ENCODE data around the gene MYO10.

The MYO10 gene

GRCh38 chr5:16912080-16912479 lies 24.0 kb downstream of the MYO10 start:
- TF ChIP-seq, protein P1, sequence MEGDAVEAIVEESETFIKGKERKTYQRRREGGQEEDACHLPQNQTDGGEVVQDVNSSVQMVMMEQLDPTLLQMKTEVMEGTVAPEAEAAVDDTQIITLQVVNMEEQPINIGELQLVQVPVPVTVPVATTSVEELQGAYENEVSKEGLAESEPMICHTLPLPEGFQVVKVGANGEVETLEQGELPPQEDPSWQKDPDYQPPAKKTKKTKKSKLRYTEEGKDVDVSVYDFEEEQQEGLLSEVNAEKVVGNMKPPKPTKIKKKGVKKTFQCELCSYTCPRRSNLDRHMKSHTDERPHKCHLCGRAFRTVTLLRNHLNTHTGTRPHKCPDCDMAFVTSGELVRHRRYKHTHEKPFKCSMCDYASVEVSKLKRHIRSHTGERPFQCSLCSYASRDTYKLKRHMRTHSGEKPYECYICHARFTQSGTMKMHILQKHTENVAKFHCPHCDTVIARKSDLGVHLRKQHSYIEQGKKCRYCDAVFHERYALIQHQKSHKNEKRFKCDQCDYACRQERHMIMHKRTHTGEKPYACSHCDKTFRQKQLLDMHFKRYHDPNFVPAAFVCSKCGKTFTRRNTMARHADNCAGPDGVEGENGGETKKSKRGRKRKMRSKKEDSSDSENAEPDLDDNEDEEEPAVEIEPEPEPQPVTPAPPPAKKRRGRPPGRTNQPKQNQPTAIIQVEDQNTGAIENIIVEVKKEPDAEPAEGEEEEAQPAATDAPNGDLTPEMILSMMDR (IDR thresholded peaks at IDR 0.05; ENCODE audit: low read depth, low read length, missing control alignments): no peak

GRCh38 chr5:16909464-16909863 lies 26.6 kb downstream of the MYO10 start:
- TF ChIP-seq, protein P1 (IDR thresholded peaks at IDR 0.05; ENCODE audit: low read depth, low read length, missing control alignments): no peak
- no peak for DNase-seq (ENCODE audit: low read depth)
- H3K4me3 ChIP-seq (ENCODE audit: low read depth, low read length): no peak overlapping the region

More at GRCh38 chr5:16912080-16912479, 24.0 kb downstream of the MYO10 start:
- H3K4me3 ChIP-seq (ENCODE audit: low read depth, low read length): no peak overlapping the region
- no peak for DNase-seq (ENCODE audit: low read depth)

GRCh38 chr5:16907270-16907669 lies 28.8 kb downstream of the MYO10 start:
- no peak overlapping the region for H3K4me3 ChIP-seq (ENCODE audit: low read depth, low read length)
- TF ChIP-seq, protein P1 (IDR thresholded peaks at IDR 0.05; ENCODE audit: low read depth, low read length, missing control alignments): no peak
- DNase-seq (ENCODE audit: low read depth): no peak

- H3K4me3 ChIP-seq (ENCODE audit: low read depth, low read length): no peak overlapping the region
- TF ChIP-seq, protein P1 (IDR thresholded peaks at IDR 0.05; ENCODE audit: low read depth, low read length, missing control alignments): no peak
- DNase-seq (ENCODE audit: low read depth): no peak
Measured at GRCh38 chr5:16906255-16906654, 29.8 kb downstream of the MYO10 start.

- DNase-seq (ENCODE audit: low read depth): no peak
- H3K4me3 ChIP-seq (ENCODE audit: low read depth, low read length): no peak overlapping the region
- TF ChIP-seq, protein P1 (IDR thresholded peaks at IDR 0.05; ENCODE audit: low read depth, low read length, missing control alignments): no peak
Measured at GRCh38 chr5:16903480-16904300, 32.4 kb downstream of the MYO10 start.

DNA sequence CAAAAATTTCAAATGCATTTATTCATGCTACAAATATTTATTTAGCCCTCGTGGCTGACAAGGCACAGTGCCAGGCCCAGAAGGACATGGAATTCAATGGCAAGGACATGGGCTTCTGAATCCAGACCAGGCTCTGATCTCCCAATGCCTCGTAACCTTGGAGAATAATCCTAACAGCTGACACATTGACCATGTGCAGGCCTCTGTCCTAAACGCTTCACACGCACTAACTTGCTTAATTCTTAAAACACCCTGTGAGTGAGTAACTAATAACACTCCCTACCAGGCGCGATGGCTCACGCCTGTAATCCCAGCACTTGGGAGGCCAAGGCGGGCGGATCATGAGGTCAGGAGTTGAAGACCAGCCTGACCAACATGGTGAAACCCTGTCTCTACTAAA lies 33.2 kb downstream of the MYO10 start:
- H3K4me3 ChIP-seq (ENCODE audit: low read depth, low read length): no peak overlapping the region
- TF ChIP-seq, protein P1 (IDR thresholded peaks at IDR 0.05; ENCODE audit: low read depth, low read length, missing control alignments): no peak
- no peak for DNase-seq (ENCODE audit: low read depth)
